Panc1 (cell line): ENCODE measurements around the gene GSS. TPM values are rescaled to one million over a fixed set of nuclear protein-coding genes. Genes with fewer than 3 reads are reported as not detected.

ENCODE experiments used
- ATAC-seq: fragments of 200-7000 bp; cut with Tn5 transposase; 2 replicates; pipeline ENCODE4 v1.9.1; 2020; ENCODE audit warnings: mild to moderate bottlenecking, moderate library complexity
- BruUV-seq: library from RNA; stranded (reverse); fragments of 400-500 nt; replicated peaks from 2 replicates; lab custom pipeline; 2021; lab: Mats Ljungman, UMichigan
- CTCF ChIA-PET: fragments of 300-600 bp; sonication (Branson Sonifier 250); formaldehyde crosslinking; loops from one replicate; lab custom pipeline; 2022; ENCODE audit warnings: antibody characterized with exemption; lab: Charles Lee
- POLR2A ChIA-PET: fragments of 300-600 bp; sonication (Branson Sonifier 250); formaldehyde crosslinking; loops from one replicate; lab custom pipeline; 2022; ENCODE audit warnings: antibody characterized with exemption; lab: Charles Lee
- DNase-seq: peaks from one replicate; pipeline ENCODE4 v3.0.0-alpha.2; 2010; ENCODE audit warnings: low read depth, low spot score
- H3K27ac ChIP-seq: 2 replicates; pipeline ENCODE4 v1.5.1; 2011; ENCODE audit warnings: mild to moderate bottlenecking, low read length, inconsistent platforms
- H3K27me3 ChIP-seq: fragments of 200-500 bp; sonication (Bioruptor generic); 2 replicates; pipeline ENCODE4 v1.6.0; 2014; ENCODE audit warnings: low read length, inconsistent platforms; ENCODE audit not compliant: control insufficient read depth, insufficient read depth
- H3K36me3 ChIP-seq: fragments of 200-500 bp; sonication (Bioruptor generic); 2 replicates; pipeline ENCODE4 v1.5.1; 2014; ENCODE audit warnings: inconsistent platforms, mild to moderate bottlenecking, low read length, moderate library complexity; ENCODE audit not compliant: control insufficient read depth, insufficient read depth
- H3K4me1 ChIP-seq: 2 replicates; pipeline ENCODE4 v1.5.1; 2011; ENCODE audit warnings: inconsistent platforms, mild to moderate bottlenecking, low read length, moderate library complexity; ENCODE audit not compliant: control insufficient read depth, insufficient read depth
- H3K4me3 ChIP-seq, 2 experiments: 2 replicates each; pipeline ENCODE4 v1.5.1; 2011 to 2012; ENCODE audit warnings: low read depth in 2 of 2, low read length in 2 of 2, mild to moderate bottlenecking in 2 of 2, inconsistent platforms in 1 of 2, moderate library complexity in 1 of 2
- H3K9me3 ChIP-seq: fragments of 200-500 bp; sonication (Bioruptor generic); 2 replicates; pipeline ENCODE4 v1.5.1; 2014; ENCODE audit warnings: low read depth, mild to moderate bottlenecking, inconsistent platforms, low read length, moderate library complexity; ENCODE audit not compliant: control insufficient read depth, insufficient read depth
- CTCF ChIP-seq: fragments of 450-650 bp; IDR thresholded peaks from 2 replicates; pipeline ENCODE4 v1.5.1; 2017; ENCODE audit warnings: mild to moderate bottlenecking
- POLR2AphosphoS5 ChIP-seq: IDR thresholded peaks from 2 replicates; pipeline ENCODE4 v1.6.1; 2012; ENCODE audit warnings: mild to moderate bottlenecking, low read depth, low read length, moderate library complexity
- SIN3A ChIP-seq: IDR thresholded peaks from 2 replicates; pipeline ENCODE4 v1.6.1; 2012; ENCODE audit warnings: low read depth, mild to moderate bottlenecking, low read length, moderate library complexity, borderline replicate concordance; ENCODE audit not compliant: insufficient read depth
- TCF7L2 ChIP-seq: IDR thresholded peaks from 2 replicates; pipeline ENCODE4 v1.6.1; 2011; ENCODE audit warnings: mild to moderate bottlenecking, low read depth, low read length, inconsistent platforms
- in situ Hi-C: cut with HindIII; loops from 2 replicates; pipeline ENCODE4 v1.10.0; 2016; ENCODE audit warnings: low sequenced_read_pairs, low pct_unique_long_range_greater_than_20kb
- intact Hi-C: fragments of 100-400 bp; cut with micrococcal nuclease; formaldehyde crosslinking; loops from one replicate; pipeline ENCODE4 v1.10.0; 2022; ENCODE audit not compliant: unreplicated experiment
- total RNA-seq: library from RNA; stranded (reverse); gene quantifications from one replicate; pipeline ENCODE4 v1.2.1, GENCODE V29; 2021; ENCODE audit not compliant: unreplicated experiment
- TF ChIP-seq, protein P1 (sequence below), 2 experiments: IDR thresholded peaks; 2 replicates each; pipeline ENCODE4 v1.6.1; 2011 to 2012; ENCODE audit warnings: low read depth in 2 of 2, control low read depth in 1 of 2, low read length in 1 of 2, mild to moderate bottlenecking in 1 of 2, moderate library complexity in 1 of 2; ENCODE audit not compliant: insufficient read depth in 1 of 2

GSS gene
- total RNA-seq, 1 experiment from 2014 or later = 64.8 TPM

- peaks cover 9% of the 10 kb centered on the region; the same call in 1 of the 2 replicates for H3K36me3 ChIP-seq
- intact Hi-C loops = no loop called here
- ATAC-seq (no peak), DNase-seq (no peak)
- TF ChIP-seq CTCF = no peak
- no peak for TF ChIP-seq POLR2AphosphoS5
- no peak for TF ChIP-seq TCF7L2
- TF ChIP-seq, protein P1, sequence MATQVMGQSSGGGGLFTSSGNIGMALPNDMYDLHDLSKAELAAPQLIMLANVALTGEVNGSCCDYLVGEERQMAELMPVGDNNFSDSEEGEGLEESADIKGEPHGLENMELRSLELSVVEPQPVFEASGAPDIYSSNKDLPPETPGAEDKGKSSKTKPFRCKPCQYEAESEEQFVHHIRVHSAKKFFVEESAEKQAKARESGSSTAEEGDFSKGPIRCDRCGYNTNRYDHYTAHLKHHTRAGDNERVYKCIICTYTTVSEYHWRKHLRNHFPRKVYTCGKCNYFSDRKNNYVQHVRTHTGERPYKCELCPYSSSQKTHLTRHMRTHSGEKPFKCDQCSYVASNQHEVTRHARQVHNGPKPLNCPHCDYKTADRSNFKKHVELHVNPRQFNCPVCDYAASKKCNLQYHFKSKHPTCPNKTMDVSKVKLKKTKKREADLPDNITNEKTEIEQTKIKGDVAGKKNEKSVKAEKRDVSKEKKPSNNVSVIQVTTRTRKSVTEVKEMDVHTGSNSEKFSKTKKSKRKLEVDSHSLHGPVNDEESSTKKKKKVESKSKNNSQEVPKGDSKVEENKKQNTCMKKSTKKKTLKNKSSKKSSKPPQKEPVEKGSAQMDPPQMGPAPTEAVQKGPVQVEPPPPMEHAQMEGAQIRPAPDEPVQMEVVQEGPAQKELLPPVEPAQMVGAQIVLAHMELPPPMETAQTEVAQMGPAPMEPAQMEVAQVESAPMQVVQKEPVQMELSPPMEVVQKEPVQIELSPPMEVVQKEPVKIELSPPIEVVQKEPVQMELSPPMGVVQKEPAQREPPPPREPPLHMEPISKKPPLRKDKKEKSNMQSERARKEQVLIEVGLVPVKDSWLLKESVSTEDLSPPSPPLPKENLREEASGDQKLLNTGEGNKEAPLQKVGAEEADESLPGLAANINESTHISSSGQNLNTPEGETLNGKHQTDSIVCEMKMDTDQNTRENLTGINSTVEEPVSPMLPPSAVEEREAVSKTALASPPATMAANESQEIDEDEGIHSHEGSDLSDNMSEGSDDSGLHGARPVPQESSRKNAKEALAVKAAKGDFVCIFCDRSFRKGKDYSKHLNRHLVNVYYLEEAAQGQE (IDR thresholded peaks at IDR 0.05; ENCODE audit: insufficient read depth in 1 of 2, low read depth in 2 of 2, low read length in 1 of 2) = no peak
- TF ChIP-seq SIN3A = no peak
- no peaks in the 10 kb centered on the region for H3K27me3 ChIP-seq
- POLR2A ChIA-PET = no interaction called here
- CTCF ChIA-PET = no interaction called here
- H3K9me3 ChIP-seq = no peaks in the 10 kb centered on the region
- no peak overlapping the region for H3K27ac ChIP-seq
- BruUV-seq = no TSS peak
- no peak overlapping the region for H3K4me3 ChIP-seq
- no peaks in the 10 kb centered on the region for H3K4me1 ChIP-seq
- in situ Hi-C loops = no loop called here
Observed at GRCh38 chr20:35004051-35004725, 48.6 kb upstream of the GSS start.

DNA sequence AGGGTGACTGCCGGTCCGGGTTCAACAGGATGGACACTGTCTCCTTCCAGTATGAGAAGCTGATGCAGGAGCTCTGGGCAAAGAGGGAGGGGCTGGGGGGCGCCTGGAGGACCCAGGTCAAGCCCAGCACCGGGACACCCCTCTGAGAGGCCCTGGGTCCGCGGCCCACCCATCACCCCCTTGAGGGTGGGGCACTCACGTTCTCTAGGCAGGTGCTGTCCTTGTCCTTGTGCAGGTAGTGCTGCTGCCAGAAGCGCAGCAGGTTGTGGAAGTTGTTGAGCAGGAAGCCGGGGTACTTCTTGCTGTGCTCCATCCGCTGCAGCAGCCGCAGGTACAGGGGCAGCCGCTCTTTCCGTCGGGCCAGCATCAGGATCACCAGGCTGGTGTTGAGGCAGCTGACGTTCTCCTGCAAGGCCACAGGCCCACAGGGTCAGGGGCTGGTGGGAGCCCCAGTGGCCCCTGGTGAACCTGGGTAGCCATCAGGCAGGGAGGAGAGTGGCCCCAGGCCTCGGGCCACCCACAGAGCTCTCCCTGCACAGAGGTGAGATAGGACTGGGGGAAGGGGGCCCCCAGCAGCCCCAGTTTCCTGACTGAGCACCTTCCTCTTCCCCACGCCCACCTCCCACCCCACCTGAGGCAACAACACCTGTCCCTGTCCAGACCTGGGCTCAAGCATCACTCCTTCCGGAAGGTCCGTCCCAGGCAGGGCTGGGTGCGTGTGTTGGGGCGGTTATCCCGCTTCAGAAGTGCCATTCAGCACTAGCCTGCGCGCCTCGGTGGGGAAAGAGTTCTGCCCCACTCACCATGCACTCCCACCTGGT, 47.8 kb upstream of the GSS start:
- no peaks in the 10 kb centered on the region for H3K4me1 ChIP-seq
- no peaks in the 10 kb centered on the region for H3K9me3 ChIP-seq
- no peak for TF ChIP-seq CTCF
- TF ChIP-seq POLR2AphosphoS5 = no peak
- TF ChIP-seq, protein P1 (IDR thresholded peaks at IDR 0.05; ENCODE audit: insufficient read depth in 1 of 2, low read depth in 2 of 2, low read length in 1 of 2) = no peak
- TF ChIP-seq TCF7L2 = no peak
- TF ChIP-seq SIN3A = no peak
- peaks cover 9% of the 10 kb centered on the region; the same call in 1 of the 2 replicates for H3K36me3 ChIP-seq
- H3K27me3 ChIP-seq = no peaks in the 10 kb centered on the region
- BruUV-seq = no TSS peak
- ChIA-PET POLR2A (no interaction called here), CTCF (no interaction called here)
- no peak overlapping the region for H3K27ac ChIP-seq
- in situ Hi-C loops = no loop called here
- no peak overlapping the region for H3K4me3 ChIP-seq
- ATAC-seq = no peak
- intact Hi-C loops = no loop called here
- DNase-seq = no peak
